ENCODE results near the gene THAP8. TPM values are rescaled to one million over a fixed set of nuclear protein-coding genes. Genes with fewer than 3 reads are reported as not detected.

Gene THAP8
- total and polyA plus RNA-seq, 11 donors = 2.3 to 7.3 (median 4.9) TPM

- Histone ChIP-seq H3K27ac (peak overlapping the region; percentile 25 to 89 (median 71)), H3K9me3 (no peaks in the 10 kb centered on the region), H3K4me1 (peaks cover 0 to 30% (median 16%) of the 10 kb centered on the region in 12 donors), H3K4me3 (peak overlapping the region; percentile 44 to 98 (median 74)), H3K36me3 (peaks cover 0 to 12% (median 5%) of the 10 kb centered on the region in 9 donors), H3K27me3 (no peaks in the 10 kb centered on the region)
- no peak for TF ChIP-seq CTCF (IDR thresholded peaks at IDR 0.05)
- TF ChIP-seq POLR2A (IDR thresholded peaks at IDR 0.05) = no peak
- no peak for DNase-seq
- intact Hi-C loops (cut with DNase I) = loop anchor here in 3 of 10 donors (1.0 to 5.0 kb wide), 3 partner anchors 18 to 41 kb away; partner anchors contain the start of genes THAP8 (in 3 of the 3), WDR62 (in 3 of the 3) and SDHAF1 (in 1 of the 3)
- WGBS, 4 donors = 24 to 30% (median 29%) methylated on average over 13 to 15 of the region's 15 CpGs
- no peak for ATAC-seq
These were observed 40.6 kb downstream of the THAP8 start for GRCh38 chr19:36013280-36014011.

GRCh38 chr19:36010402-36010801 lies 43.7 kb downstream of the THAP8 start:
- intact Hi-C loops (cut with DNase I) = loop anchor here in 2 of 10 donors (5.0 kb wide), 1 partner anchor 42 kb away; the partner anchor contains the start of genes THAP8 (in 2 of the 2) and WDR62 (in 2 of the 2)
- DNase-seq (no peak), ATAC-seq (no peak)
- Histone ChIP-seq H3K27me3 (no peaks in the 10 kb centered on the region), H3K36me3 (no peaks in the 10 kb centered on the region), H3K27ac (no peak overlapping the region), H3K4me3 (no peak overlapping the region), H3K4me1 (peaks cover 0 to 30% (median 16%) of the 10 kb centered on the region in 12 donors), H3K9me3 (no peaks in the 10 kb centered on the region)
- TF ChIP-seq POLR2A (IDR thresholded peaks at IDR 0.05) = no peak
- TF ChIP-seq CTCF (IDR thresholded peaks at IDR 0.05) = no peak
- WGBS, 4 donors = 94 to 100% (median 95%) methylated on average over 1 to 11 of the region's 11 CpGs

GRCh38 chr19:36009633-36010379 lies 44.3 kb downstream of the THAP8 start:
- H3K36me3 ChIP-seq = peaks cover 0 to 3% (median 0%) of the 10 kb centered on the region in 9 donors
- WGBS, 4 donors = 54 to 61% (median 58%) methylated on average over 15 of the region's 15 CpGs
- no peaks in the 10 kb centered on the region for H3K27me3 ChIP-seq
- intact Hi-C loops (cut with DNase I) = loop anchor here in 2 of 10 donors (5.0 kb wide), 1 partner anchor 42 kb away; the partner anchor contains the start of genes THAP8 (in 2 of the 2) and WDR62 (in 2 of the 2)
- H3K4me1 ChIP-seq = peaks cover 0 to 29% (median 16%) of the 10 kb centered on the region in 12 donors
- TF ChIP-seq POLR2A (IDR thresholded peaks at IDR 0.05) = no peak
- no peak for TF ChIP-seq CTCF (IDR thresholded peaks at IDR 0.05)
- ATAC-seq (no peak), DNase-seq (no peak)
- peak overlapping the region in 4 of 12 donors; percentile 33 to 76 (median 40) for H3K27ac ChIP-seq
- H3K4me3 ChIP-seq = peak overlapping the region in 10 of 12 donors; percentile 25 to 59 (median 50)
- no peaks in the 10 kb centered on the region for H3K9me3 ChIP-seq
